HEK293T (cell line): ENCODE results near the gene CTIF.

Source experiments
- BHLHE40 ChIP-seq: fragments of 450-650 bp; IDR thresholded peaks from 2 replicates; pipeline ENCODE4 v1.6.1; 2016; ENCODE audit warnings: mild to moderate bottlenecking, moderate library complexity, borderline replicate concordance
- ELF4 ChIP-seq: fragments of 450-650 bp; IDR thresholded peaks from 2 replicates; pipeline ENCODE4 v1.6.1; 2017; ENCODE audit warnings: antibody characterized with exemption
- FOXA1 ChIP-seq: fragments of 450-650 bp; IDR thresholded peaks from 2 replicates; pipeline ENCODE4 v1.6.1; 2016; ENCODE audit warnings: mild to moderate bottlenecking
- FOXK2 ChIP-seq: fragments of 450-650 bp; IDR thresholded peaks from 2 replicates; pipeline ENCODE4 v1.6.1; 2016; ENCODE audit warnings: mild to moderate bottlenecking
- FOXM1 ChIP-seq: fragments of 450-650 bp; IDR thresholded peaks from 2 replicates; pipeline ENCODE4 v1.6.1; 2017; ENCODE audit warnings: mild to moderate bottlenecking, borderline replicate concordance
- L3MBTL2 ChIP-seq: fragments of 450-650 bp; conservative IDR thresholded peaks from 2 replicates; pipeline ENCODE4 v1.6.1; 2016; ENCODE audit warnings: mild to moderate bottlenecking
- SP1 ChIP-seq: fragments of 450-650 bp; IDR thresholded peaks from 2 replicates; pipeline ENCODE4 v1.6.1; 2017
- SUZ12 ChIP-seq: fragments of 450-650 bp; IDR thresholded peaks from 2 replicates; pipeline ENCODE4 v1.6.1; 2016; ENCODE audit warnings: mild to moderate bottlenecking
- TARDBP ChIP-seq: fragments of 450-650 bp; IDR thresholded peaks from 2 replicates; pipeline ENCODE4 v1.6.1; 2016
- ZNF384 ChIP-seq: fragments of 450-650 bp; IDR thresholded peaks from 2 replicates; pipeline ENCODE4 v1.6.1; 2016

DNA sequence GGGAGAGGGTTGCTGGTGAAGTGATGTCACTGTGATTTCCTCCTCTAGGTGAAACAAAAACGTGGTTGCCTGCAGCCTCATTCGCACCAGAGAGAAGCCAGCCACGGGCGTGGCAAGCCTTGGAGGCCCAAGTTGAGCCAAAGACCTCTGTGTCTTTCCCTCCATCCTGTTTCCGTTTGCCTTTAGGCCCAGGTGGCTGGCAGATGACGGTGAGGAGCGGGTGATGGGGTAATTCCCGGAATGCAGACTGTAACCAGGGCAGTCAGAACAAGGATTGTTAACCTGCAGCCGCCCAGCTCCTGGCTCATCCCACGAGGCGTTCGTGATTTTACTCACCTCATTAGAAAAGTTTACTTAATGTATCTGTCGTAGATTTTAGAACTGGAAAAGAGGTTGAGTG lies 14.4 kb downstream of the CTIF start:
- no peak for TF ChIP-seq FOXA1
- no peak for TF ChIP-seq SP1
- TF ChIP-seq L3MBTL2 = no peak
- no peak for TF ChIP-seq FOXM1
- TF ChIP-seq TARDBP = no peak
- TF ChIP-seq SUZ12 = no peak
- TF ChIP-seq FOXK2 = no peak
- no peak for TF ChIP-seq ELF4
- no peak for TF ChIP-seq ZNF384
- TF ChIP-seq BHLHE40 = no peak
